ENCODE results near the gene SLC29A1. TPM values are rescaled to one million over a fixed set of nuclear protein-coding genes. Genes with fewer than 3 reads are reported as not detected.

Gene SLC29A1
- total RNA-seq, 3 donors from 2014 or later = 12.9 to 140 (median 14.8) TPM

DNA sequence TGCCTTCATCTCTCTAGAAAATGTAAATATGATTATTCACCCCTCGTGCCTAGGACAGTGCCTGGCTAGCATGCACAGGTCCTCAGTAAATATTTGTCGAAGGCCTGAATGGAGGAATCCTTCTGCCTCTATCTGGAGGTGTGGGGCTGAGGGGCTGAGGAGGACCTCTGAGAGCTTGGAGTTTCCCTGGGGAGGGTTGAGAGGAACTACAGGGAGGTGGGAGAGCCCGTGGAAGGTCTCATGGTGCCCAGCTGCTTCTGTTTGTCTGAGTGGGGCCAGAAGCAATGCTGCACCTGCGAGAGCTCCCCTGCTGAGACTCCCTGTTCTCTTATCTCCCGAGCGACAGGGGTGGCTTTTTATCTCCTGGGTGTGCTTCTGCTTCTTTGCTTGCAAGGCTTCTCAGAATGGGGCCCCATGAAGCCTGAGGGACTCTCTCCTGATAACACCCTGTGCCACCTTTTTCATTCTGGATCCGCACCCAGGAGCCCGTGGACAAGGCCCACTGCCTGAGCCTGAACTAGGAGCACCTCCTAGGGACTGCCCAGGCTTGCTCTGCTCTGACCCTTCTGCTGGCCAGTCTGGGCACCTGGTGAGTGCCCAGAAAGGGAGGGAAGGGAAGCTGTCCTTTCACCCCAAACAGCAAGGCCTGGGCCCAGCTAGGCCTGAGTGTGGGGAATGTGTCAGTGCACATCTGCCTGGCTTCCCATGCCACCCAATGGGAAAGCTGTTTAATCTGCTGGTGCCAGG is 2.4 kb downstream of the SLC29A1 start:
- no peak overlapping the region for H3K4me3 ChIP-seq
- ATAC-seq (no peak), DNase-seq (no peak)
- H3K9me3 ChIP-seq = no peaks in the 10 kb centered on the region
- no peak for TF ChIP-seq CTCF (IDR thresholded peaks at IDR 0.05)
- H3K36me3 ChIP-seq (ENCODE audit: low read depth) = no peaks in the 10 kb centered on the region
- H3K4me1 ChIP-seq (ENCODE audit: low read depth) = peaks cover 24% of the 10 kb centered on the region
- intact Hi-C loops (cut with DNase I, micrococcal nuclease) = no loop called here

- Histone ChIP-seq H3K4me1 (ENCODE audit: low read depth) (peaks cover 24% of the 10 kb centered on the region), H3K9me3 (no peaks in the 10 kb centered on the region), H3K36me3 (ENCODE audit: low read depth) (no peaks in the 10 kb centered on the region), H3K4me3 (no peak overlapping the region)
- no peak for TF ChIP-seq CTCF (IDR thresholded peaks at IDR 0.05)
- intact Hi-C loops (cut with DNase I, micrococcal nuclease) = no loop called here
- no peak for DNase-seq
- no peak for ATAC-seq
Measured at GRCh38 chr6:44226368-44227147, 3.2 kb downstream of the SLC29A1 start.

DNA sequence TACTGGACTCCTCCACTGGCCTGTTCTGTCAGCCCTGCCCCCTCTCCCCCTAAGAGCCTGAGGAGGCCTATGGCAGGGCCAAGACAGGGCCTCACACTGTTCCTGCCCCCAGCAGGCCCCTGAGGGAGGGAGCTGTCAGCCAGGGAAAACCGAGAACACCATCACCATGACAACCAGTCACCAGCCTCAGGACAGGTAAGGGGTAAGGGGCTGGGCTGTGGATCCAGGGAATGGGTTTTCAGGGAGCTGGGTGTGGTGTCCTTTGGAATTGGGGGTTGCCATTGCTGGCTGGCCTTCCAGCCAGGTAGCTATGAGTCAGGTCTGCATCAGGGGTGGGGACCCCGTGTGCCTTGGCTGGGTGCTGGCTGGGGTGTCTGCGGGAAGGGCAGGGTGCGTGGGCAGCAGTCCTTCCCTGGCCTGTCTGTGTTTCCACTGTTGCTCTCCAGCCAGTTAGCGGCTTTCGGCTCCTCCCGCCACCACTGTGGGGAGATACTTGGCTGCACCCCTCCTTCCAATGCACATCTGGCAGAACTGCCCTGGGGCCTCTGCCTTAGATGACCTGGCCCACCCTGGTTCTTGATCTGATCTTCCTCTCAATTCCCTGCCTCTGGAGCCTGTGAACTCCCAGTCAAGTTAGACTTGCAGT is 3.9 kb downstream of the SLC29A1 start:
- ATAC-seq (no peak), DNase-seq (no peak)
- Histone ChIP-seq H3K4me1 (ENCODE audit: low read depth) (peaks cover 18% of the 10 kb centered on the region), H3K9me3 (no peaks in the 10 kb centered on the region), H3K4me3 (no peak overlapping the region), H3K36me3 (ENCODE audit: low read depth) (no peaks in the 10 kb centered on the region)
- intact Hi-C loops (cut with DNase I, micrococcal nuclease) = no loop called here
- TF ChIP-seq CTCF (IDR thresholded peaks at IDR 0.05) = no peak

- H3K9me3 ChIP-seq = no peaks in the 10 kb centered on the region
- no peak for DNase-seq
- H3K36me3 ChIP-seq (ENCODE audit: low read depth) = no peaks in the 10 kb centered on the region
- H3K4me1 ChIP-seq (ENCODE audit: low read depth) = peaks cover 12% of the 10 kb centered on the region
- ATAC-seq = no peak
- no peak for TF ChIP-seq CTCF (IDR thresholded peaks at IDR 0.05)
- intact Hi-C loops (cut with DNase I, micrococcal nuclease) = no loop called here
- H3K4me3 ChIP-seq = no peak overlapping the region
Measured at GRCh38 chr6:44228031-44228430, 4.6 kb downstream of the SLC29A1 start.

- intact Hi-C loops (cut with DNase I, micrococcal nuclease) = no loop called here
- ATAC-seq (no peak), DNase-seq (no peak)
- Histone ChIP-seq H3K4me3 (no peak overlapping the region), H3K9me3 (no peaks in the 10 kb centered on the region), H3K36me3 (ENCODE audit: low read depth) (no peaks in the 10 kb centered on the region), H3K4me1 (ENCODE audit: low read depth) (peaks cover 10% of the 10 kb centered on the region)
- TF ChIP-seq CTCF (IDR thresholded peaks at IDR 0.05) = no peak
Measured at GRCh38 chr6:44228433-44228832, 5.0 kb downstream of the SLC29A1 start.

Data from mucosa of descending colon (tissue), 3 donors.